AG04449 (cell line): Measurements from ENCODE around the gene PRSS36.
A peak's percentile ranks its signal among the peaks of the same experiment; 100 is the strongest.
"Not testable (repeated sequence)": the region's sequence is repeated elsewhere in the genome, so short reads cannot be mapped to it uniquely, and the experiment has no call there.

Experiments
- CTCF ChIA-PET: fragments of 350-600 bp; formaldehyde crosslinking; extraction: SDS; loops from one replicate; lab custom pipeline; 2021; ENCODE audit warnings: antibody characterized with exemption; lab: Yijun Ruan, JAX
- POLR2A ChIA-PET: fragments of 400-600, 350-600 bp; formaldehyde crosslinking; extraction: SDS; loops from one replicate; lab custom pipeline; 2020; ENCODE audit warnings: antibody characterized with exemption, inconsistent platforms; lab: Yijun Ruan, JAX
- DNase-seq: peaks from one replicate; pipeline ENCODE4 v3.0.0-alpha.2; 2010; ENCODE audit warnings: low read depth, low spot score
- H3K4me3 ChIP-seq: 2 replicates; pipeline ENCODE4 v1.5.1; 2011; ENCODE audit warnings: low read depth, mild to moderate bottlenecking, control low read depth, low read length
- TF ChIP-seq, protein P1 (sequence below): IDR thresholded peaks from one replicate; pipeline ENCODE4 v1.5.1; 2011; ENCODE audit warnings: mild to moderate bottlenecking, moderate library complexity, low read length, control low read depth, inconsistent platforms; ENCODE audit not compliant: insufficient read depth; ENCODE audit errors: missing control alignments

Gene PRSS36

DNA sequence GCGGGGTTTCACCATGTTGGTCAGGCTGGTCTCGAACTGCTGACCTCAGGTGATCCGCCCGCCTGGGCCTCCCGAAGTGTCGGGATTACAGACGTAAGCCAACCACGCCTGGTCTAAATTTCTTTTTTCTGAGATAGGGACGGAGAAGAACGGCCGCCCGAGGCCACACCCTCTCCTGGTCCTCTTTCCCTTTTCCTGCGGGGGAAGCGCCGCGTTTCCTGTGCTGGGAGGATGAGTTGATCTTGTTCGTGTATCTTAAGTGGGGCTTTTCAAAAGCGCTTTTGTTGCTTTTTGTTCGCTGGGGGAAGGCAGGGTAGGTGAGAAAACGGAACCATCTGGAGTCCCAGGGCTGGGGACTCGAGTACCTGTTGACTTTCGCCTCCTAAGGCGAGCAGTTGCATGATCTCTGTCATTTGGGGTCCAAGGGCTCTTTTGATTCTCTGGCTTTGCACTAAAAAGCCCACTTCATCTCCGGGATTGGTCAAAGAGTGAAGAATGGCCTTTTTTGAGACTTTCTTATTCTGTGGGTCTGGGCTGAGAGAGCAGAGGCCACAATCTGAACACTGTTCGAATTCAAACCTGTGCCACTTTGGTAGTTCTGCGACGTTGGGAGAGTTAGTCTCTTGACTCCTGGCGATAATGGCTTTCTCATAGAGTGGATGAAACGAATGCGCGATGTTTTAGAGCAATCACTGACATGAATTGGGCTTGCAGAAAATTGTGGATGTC lies 31.4 kb upstream of the PRSS36 start:
- peak overlapping the region; percentile 95 for H3K4me3 ChIP-seq
- ChIA-PET CTCF (interaction anchor here (1.3 to 2.6 kb wide), 2 partner anchors 39 kb away, joined by 3 to 9 read pairs; no protein-coding TSS in a partner anchor), POLR2A (interaction anchor here (0.5 to 2.6 kb wide), 25 partner anchors 8 to 532 kb away, joined by 3 to 31 read pairs (median 6); partner anchors contain the start of genes ARMC5, HSD3B7, KAT8 and PYCARD)
- no peak for DNase-seq
- TF ChIP-seq, protein P1, sequence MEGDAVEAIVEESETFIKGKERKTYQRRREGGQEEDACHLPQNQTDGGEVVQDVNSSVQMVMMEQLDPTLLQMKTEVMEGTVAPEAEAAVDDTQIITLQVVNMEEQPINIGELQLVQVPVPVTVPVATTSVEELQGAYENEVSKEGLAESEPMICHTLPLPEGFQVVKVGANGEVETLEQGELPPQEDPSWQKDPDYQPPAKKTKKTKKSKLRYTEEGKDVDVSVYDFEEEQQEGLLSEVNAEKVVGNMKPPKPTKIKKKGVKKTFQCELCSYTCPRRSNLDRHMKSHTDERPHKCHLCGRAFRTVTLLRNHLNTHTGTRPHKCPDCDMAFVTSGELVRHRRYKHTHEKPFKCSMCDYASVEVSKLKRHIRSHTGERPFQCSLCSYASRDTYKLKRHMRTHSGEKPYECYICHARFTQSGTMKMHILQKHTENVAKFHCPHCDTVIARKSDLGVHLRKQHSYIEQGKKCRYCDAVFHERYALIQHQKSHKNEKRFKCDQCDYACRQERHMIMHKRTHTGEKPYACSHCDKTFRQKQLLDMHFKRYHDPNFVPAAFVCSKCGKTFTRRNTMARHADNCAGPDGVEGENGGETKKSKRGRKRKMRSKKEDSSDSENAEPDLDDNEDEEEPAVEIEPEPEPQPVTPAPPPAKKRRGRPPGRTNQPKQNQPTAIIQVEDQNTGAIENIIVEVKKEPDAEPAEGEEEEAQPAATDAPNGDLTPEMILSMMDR, result no peak

DNA sequence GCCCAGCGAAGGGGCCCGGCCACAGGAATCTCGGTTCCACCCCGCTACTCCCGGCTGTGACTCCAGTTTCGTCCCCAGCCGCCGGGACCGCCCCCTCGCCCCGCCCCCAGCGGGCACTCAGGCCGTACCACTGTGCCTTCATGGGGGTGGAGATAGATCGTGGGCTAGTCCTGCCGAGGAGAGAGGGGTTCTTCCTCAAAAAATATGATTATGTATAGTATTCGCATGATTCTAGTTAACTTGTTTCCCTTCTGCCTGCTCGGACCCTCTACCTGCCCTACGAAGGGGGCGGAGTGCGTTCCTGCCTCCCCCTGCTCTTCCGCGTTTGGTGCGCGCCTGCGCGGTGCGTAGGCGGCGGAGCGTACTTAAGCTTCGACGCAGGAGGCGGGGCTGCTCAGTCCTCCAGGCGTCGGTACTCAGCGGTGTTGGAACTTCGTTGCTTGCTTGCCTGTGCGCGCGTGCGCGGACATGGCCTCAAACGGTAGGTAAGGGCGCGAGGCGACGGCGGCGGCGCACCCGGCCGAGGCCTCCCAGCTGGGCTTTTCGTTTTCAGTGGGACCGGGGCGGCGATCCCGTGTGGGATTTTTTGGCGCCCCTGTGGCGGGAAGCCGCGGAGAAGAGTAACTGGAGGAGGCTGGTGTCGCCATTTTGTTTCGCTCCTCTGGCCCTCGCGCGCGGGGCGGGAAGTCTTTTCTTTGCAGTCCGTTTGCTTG lies 30.0 kb upstream of the PRSS36 start, which contains the start of gene FUS:
FUS (plus strand) TSS at position 393 of the 713 bp plus-strand sequence; CDS start at position 469, 76 bp downstream.
- TF ChIP-seq, protein P1, result no peak
- POLR2A ChIA-PET, result interaction anchor here (0.6 to 2.6 kb wide), 45 partner anchors 9 to 694 kb away, joined by 3 to 31 read pairs (median 5); partner anchors contain the start of genes ARMC5, BCL7C, HSD3B7 and KAT8

DNA sequence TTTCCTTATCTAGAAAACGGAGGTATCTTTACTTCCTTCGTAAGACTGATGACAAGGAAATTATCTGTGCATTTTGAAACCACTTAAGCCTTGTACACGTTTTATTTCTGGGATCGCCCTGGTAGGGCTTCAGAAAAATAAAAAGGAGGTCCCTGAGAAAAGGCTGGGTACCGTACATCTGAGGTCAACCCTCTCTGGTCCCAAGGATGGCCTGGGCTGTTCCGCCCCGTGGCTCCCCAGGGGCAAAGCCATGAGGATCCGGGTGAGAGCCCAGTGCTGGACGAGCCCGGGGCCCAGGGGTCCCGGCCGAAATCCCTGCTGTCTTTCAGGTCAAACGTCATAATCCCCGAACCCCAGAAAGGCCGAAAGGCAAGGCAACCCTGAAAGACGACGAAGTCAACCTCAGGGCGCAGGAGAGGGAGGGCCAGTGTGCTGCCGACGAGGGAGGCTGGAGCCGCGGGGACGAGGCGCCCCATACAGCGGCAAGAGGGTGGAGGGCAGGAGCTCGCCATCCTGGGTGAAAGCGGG lies 29.4 kb upstream of the PRSS36 start:
- TF ChIP-seq, protein P1, result no peak
- CTCF ChIA-PET, result interaction anchor here (0.8 to 8.9 kb wide), 3 partner anchors 20 to 225 kb away, joined by 3 to 35 read pairs (median 5); no protein-coding TSS in a partner anchor
- no peak for DNase-seq
- POLR2A ChIA-PET, result interaction anchor here (0.6 to 2.6 kb wide), 36 partner anchors 8 to 694 kb away, joined by 3 to 31 read pairs (median 6); partner anchors contain the start of genes ARMC5, HSD3B7, KAT8 and PYCARD
- peak overlapping the region; percentile 95 for H3K4me3 ChIP-seq

More for the DNA sequence above, 30.0 kb upstream of the PRSS36 start, which contains the start of gene FUS:
- peak; percentile 47 for DNase-seq
- H3K4me3 ChIP-seq, result peak within 1 kb of the TSS; percentile 95
- CTCF ChIA-PET, result interaction anchor here (0.8 to 8.9 kb wide), 4 partner anchors 21 to 226 kb away, joined by 3 to 35 read pairs (median 4); no protein-coding TSS in a partner anchor

DNA sequence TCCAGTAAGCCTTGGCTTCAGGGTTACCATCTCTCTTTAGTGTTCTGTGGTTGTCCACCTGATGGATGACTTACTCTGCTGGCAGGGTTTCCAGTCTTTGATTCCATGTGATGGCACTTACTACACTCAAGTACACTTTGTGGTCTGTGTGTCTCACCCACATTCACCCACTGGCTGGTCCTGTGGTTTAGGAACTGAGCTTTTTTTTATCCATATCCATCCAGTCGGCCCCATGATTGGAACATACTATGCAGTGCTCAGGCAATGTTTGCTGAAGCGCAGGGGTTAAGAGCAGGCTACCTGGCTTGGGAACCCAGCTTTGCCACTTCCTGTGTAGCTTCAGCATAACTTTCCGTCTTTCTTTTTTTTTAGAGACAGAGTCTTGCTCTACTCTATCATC lies 27.3 kb upstream of the PRSS36 start:
- POLR2A ChIA-PET, result interaction anchor here (0.7 kb wide), 1 partner anchor 75 kb away, joined by 4 read pairs; no protein-coding TSS in a partner anchor
- TF ChIP-seq, protein P1, result no peak
- CTCF ChIA-PET, result interaction anchor here (0.7 to 8.9 kb wide), 3 partner anchors 18 to 235 kb away, joined by 3 to 35 read pairs (median 22); no protein-coding TSS in a partner anchor
- no peak for DNase-seq
- H3K4me3 ChIP-seq, result no peak overlapping the region

DNA sequence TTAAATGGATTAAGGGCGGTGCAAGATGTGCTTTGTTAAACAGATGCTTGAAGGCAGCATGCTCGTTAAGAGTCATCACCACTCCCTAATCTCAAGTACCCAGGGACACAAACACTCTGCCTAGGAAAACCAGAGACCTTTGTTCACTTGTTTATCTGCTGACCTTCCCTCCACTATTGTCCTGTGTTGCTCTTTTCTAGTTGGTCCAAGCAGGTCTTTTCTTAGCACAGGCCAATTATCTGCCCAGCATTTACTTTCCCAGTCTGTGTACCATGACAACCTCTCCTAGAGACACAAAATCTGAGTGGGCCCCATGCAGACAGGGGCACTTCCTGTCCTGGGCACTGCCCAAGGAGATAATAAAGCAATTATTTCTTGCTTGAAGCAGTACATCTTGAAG lies 20.2 kb upstream of the PRSS36 start:
- POLR2A ChIA-PET, DNase-seq, CTCF ChIA-PET, H3K4me3 ChIP-seq: not testable (repeated sequence)

DNA sequence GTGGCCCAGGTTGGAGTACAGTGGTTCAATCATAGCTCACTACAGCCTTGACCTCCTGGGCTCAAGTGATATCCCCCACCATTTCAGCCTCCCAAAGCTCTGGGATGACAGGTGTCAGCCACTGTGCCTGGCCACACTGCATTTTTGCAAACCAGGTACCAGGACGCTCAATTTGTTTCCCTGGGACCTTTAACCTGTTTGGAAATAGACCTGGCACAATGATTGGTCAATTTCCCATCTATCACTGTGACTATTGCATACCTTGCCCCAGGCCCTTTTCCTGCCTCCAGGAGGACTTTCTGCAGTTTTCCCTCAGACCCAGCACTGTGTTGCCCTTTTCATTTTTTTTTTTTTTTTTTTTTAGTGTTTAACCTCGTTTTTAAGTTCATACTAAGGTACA lies 19.0 kb upstream of the PRSS36 start:
- TF ChIP-seq, protein P1, result no peak
- DNase-seq, result no peak
- CTCF ChIA-PET, result interaction anchor here (1.8 to 3.1 kb wide), 2 partner anchors 11 to 26 kb away, joined by 7 to 19 read pairs; no protein-coding TSS in a partner anchor
- no peak overlapping the region for H3K4me3 ChIP-seq
- POLR2A ChIA-PET, result no interaction called here
